Heart left ventricle (tissue), 16 donors: ENCODE data around the gene THADA. TPM values are rescaled to one million over a fixed set of nuclear protein-coding genes. Genes with fewer than 3 reads are reported as not detected.

ENCODE experiments used
- ATAC-seq, 4 donors: fragments of 200-7000 bp; cut with Tn5 transposase; one replicate each; pipeline ENCODE4 v1.9.1; 2020 to 2022; ENCODE audit warnings: moderate library complexity in 4 of 4, mild to moderate bottlenecking in 3 of 4, moderate number of reproducible peaks in 1 of 4
- DNase-seq, 5 donors: peaks; one replicate each; pipeline ENCODE4 v3.0.0-alpha.2; 2020
- H3K27ac ChIP-seq, 12 donors: fragments of 200-600 bp; sonication (generic) in 4 of 12; one replicate each; pipeline versions ENCODE4 v1.5.0 to v1.8.0; 2016 to 2022; ENCODE audit warnings: mild to moderate bottlenecking in 2 of 12
- H3K27me3 ChIP-seq, 9 donors: fragments of 200-600 bp; sonication (generic) in 2 of 9; one replicate each; pipeline versions ENCODE4 v1.5.1 to v1.8.0; 2016 to 2022; ENCODE audit warnings: mild to moderate bottlenecking in 3 of 9
- H3K36me3 ChIP-seq, 9 donors: fragments of 200-600 bp; sonication (generic) in 2 of 9; one replicate each; pipeline versions ENCODE4 v1.5.0 to v1.8.0; 2018 to 2022; ENCODE audit warnings: mild to moderate bottlenecking in 2 of 9
- H3K4me1 ChIP-seq, 12 donors: fragments of 200-600 bp; sonication (generic) in 4 of 12; one replicate each; pipeline versions ENCODE4 v1.5.0 to v1.8.0; 2016 to 2022; ENCODE audit warnings: mild to moderate bottlenecking in 3 of 12
- H3K4me3 ChIP-seq, 12 donors: fragments of 200-600 bp; sonication (generic) in 4 of 12; one replicate each; pipeline versions ENCODE4 v1.5.0 to v1.8.0; 2017 to 2022; ENCODE audit warnings: mild to moderate bottlenecking in 9 of 12, moderate library complexity in 4 of 12
- H3K9me3 ChIP-seq, 12 donors: fragments of 200-600 bp; sonication (generic) in 4 of 12; one replicate each; pipeline versions ENCODE4 v1.5.0 to v1.8.0; 2016 to 2022; ENCODE audit warnings: mild to moderate bottlenecking in 1 of 12
- POLR2A ChIP-seq, 2 donors: fragments of 450-650 bp; IDR thresholded peaks; one replicate each; pipeline ENCODE4 v1.6.1; 2017; ENCODE audit warnings: antibody characterized with exemption in 2 of 2, mild to moderate bottlenecking in 2 of 2, moderate library complexity in 2 of 2
- WGBS, 4 donors: extraction: QIAGEN DNeasy Blood & Tissue Kit in 2 of 4; methylation state at CpG; one replicate each; pipeline versions ENCODE4 v1.1.5 to v1.1.7; 2013 to 2018; 5-methylcytosine and 5-hydroxymethylcytosine counted together
- intact Hi-C, 10 donors: fragments of 100-400 bp; cut with DNase I; formaldehyde crosslinking; loops; one replicate each; pipeline versions ENCODE4 v1.11.1 to v1.14.2; 2022
- polyA plus RNA-seq, 2 donors: library from polyadenylated mRNA; stranded (reverse); fragments of 200-250 nt; gene quantifications; one replicate each; pipeline ENCODE4 v1.2.3, GENCODE V29; 2013
- total RNA-seq, 9 donors: library from RNA; depleted of rRNA in 2 of 9; stranded (reverse); fragments of >200 nt in 2 of 9; fragmentation: NEBNext Ultra II Directional in 3 of 9; extraction: Animal tissue kit (Norgen Biotek cat#: 25700) in 3 of 9; gene quantifications; one replicate each; pipeline versions ENCODE4 v1.1.0 to v1.2.4, GENCODE V29; 2016 to 2023
- TF ChIP-seq, protein P1 (sequence below), 12 donors: fragments of 200-600 bp; sonication (generic) in 4 of 12; IDR thresholded peaks; one replicate each; pipeline versions ENCODE4 v1.5.0 to v1.8.0; 2018 to 2022; ENCODE audit warnings: antibody characterized with exemption in 12 of 12, mild to moderate bottlenecking in 5 of 12
- donor health status: ischemic (EF 13 %, LVEDD 7.1; RV severe dilation, severe dysfunction).
- donor health status: healthy with polysubstance abuse.
- donor health status: DM: no; HTN: yes; CAD: no.
- donor health status: DM: no; HTN: no; CAD: no.
- donor health status: ischemic (EF 25% LVEDD 6.9; RV normal size, moderate dysfunction).
- donor health status: ischemic (EF 25% LVEDD 5.7; RV mildly dilated, moderate dysfunction).
- donor health status: healthy.
- donor health status: DM: yes; HTN: yes; CAD: no.
- donor health status: ischemic (EF 35%, LVEDD 5.7; RV mildly dilated, moderate dysfunction).
- donor health status: nonischemic (EF 11% LVEDD 7.7; RV severe dilation, severe dysfunction).
- donor health status: DM: yes; HTN: yes; CAD: no.
- donor health status: PGD.
- donor health status: ischemic (EF 29% LVEDD 5.4; RV normal size, mild dysfunction).
- donor health status: nonischemic (EF 23%, LVEDD 6.1; RV moderate dilation, normal function).

THADA gene
- total and polyA plus RNA-seq, 11 donors = 6.8 to 21.4 (median 13.0) TPM

DNA sequence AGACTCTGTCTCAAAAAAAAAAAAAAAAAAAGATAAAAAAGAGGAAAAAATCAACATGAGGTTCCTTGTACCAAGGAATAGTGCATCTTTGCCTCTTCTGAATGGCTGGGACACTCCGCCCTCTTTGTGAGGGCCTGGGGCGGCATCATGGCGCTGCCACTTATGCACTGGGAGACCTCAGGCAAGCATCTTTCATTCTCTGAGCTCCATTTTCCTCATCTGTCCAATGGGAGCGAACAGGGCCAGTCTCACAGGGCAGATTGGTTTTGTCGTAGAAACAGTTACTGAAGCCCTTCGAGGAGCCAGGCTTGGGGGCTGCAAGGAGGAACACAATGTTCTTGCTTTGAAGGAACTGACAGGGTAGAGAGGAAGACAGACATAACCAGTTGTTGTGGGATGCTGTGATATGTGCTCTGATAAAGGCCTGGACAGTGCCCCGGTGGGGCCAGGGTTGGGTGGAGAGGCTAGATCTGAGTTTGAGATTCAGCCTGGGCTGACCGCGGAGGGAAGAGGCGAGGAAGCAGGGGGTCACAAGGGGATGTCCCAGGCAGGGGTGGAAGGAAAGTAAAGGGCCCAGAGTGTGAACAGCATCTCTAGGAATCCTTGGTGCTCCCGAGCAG is 383.5 kb downstream of the THADA start:
- ATAC-seq (peak in 1 of 4 donors; percentile 12), DNase-seq (no peak)
- TF ChIP-seq, protein P1, sequence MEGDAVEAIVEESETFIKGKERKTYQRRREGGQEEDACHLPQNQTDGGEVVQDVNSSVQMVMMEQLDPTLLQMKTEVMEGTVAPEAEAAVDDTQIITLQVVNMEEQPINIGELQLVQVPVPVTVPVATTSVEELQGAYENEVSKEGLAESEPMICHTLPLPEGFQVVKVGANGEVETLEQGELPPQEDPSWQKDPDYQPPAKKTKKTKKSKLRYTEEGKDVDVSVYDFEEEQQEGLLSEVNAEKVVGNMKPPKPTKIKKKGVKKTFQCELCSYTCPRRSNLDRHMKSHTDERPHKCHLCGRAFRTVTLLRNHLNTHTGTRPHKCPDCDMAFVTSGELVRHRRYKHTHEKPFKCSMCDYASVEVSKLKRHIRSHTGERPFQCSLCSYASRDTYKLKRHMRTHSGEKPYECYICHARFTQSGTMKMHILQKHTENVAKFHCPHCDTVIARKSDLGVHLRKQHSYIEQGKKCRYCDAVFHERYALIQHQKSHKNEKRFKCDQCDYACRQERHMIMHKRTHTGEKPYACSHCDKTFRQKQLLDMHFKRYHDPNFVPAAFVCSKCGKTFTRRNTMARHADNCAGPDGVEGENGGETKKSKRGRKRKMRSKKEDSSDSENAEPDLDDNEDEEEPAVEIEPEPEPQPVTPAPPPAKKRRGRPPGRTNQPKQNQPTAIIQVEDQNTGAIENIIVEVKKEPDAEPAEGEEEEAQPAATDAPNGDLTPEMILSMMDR (IDR thresholded peaks at IDR 0.05) = no peak
- no peak for TF ChIP-seq POLR2A (IDR thresholded peaks at IDR 0.05)
- WGBS, 4 donors = 91 to 94% (median 93%) methylated on average over 11 of the region's 11 CpGs
- peak overlapping the region in 1 of 12 donors; percentile 76 for H3K27ac ChIP-seq
- H3K27me3 ChIP-seq = no peaks in the 10 kb centered on the region
- H3K4me1 ChIP-seq = peaks cover 0 to 39% (median 13%) of the 10 kb centered on the region in 12 donors
- no peaks in the 10 kb centered on the region for H3K9me3 ChIP-seq
- H3K36me3 ChIP-seq = no peaks in the 10 kb centered on the region
- intact Hi-C loops = loop anchor here in 3 of 10 donors (10.0 kb wide), 2 partner anchors 48 to 58 kb away; no protein-coding TSS in a partner anchor
- no peak overlapping the region for H3K4me3 ChIP-seq

DNA sequence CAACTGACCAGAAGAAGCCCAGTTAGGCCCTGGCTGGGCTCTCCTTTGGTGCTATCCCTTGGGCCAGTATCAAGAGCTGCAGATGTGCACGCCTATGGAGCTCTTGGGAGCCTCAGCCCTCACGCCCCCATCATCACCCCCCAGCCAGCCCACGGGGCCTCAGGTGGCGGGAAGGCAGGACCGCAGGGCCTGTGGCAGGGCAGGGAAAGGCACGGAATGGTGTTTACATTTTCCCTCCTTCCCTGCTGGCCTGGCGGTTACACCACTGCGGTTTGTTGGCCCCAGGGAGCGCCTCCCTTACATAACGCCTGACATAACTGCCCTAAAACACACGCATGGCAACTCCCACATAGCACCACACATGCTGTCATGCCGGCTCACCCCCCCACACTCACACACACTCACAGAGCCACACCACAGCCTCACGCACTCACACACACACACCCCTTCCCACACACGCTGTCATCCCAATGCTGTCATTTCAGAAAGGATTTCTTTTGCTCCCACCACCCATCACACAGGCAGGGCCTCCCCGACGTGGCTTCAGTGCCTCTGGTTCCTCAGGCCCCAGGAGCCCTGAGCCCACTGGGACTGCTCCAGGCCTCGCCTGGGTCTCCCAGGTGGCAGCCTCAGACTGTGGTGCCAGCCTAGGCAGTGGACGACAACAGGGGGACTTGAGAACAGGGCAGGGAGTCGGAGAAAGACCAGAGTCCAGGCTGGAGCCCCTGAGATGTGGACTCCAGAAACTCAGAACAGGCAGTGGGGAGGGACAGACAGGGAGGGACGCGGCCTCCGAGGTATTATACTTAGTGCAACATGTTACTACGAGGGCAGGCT is 385.2 kb downstream of the THADA start:
- Histone ChIP-seq H3K4me1 (peaks cover 0 to 34% (median 5%) of the 10 kb centered on the region in 12 donors), H3K36me3 (no peaks in the 10 kb centered on the region), H3K4me3 (no peak overlapping the region), H3K27me3 (no peaks in the 10 kb centered on the region), H3K9me3 (no peaks in the 10 kb centered on the region), H3K27ac (peak overlapping the region in 7 of 12 donors; percentile 16 to 65 (median 55))
- ATAC-seq (peak in 3 of 4 donors; percentile 57 to 76 (median 67)), DNase-seq (peak; percentile 43 to 67 (median 61))
- intact Hi-C loops = loop anchor here in 3 of 10 donors (10.0 kb wide), 2 partner anchors 46 to 56 kb away; no protein-coding TSS in a partner anchor
- TF ChIP-seq, protein P1 (IDR thresholded peaks at IDR 0.05) = no peak
- no peak for TF ChIP-seq POLR2A (IDR thresholded peaks at IDR 0.05)
- 74 to 85% (median 76%) methylated on average over 18 to 23 of the region's 23 CpGs for WGBS, 4 donors

DNA sequence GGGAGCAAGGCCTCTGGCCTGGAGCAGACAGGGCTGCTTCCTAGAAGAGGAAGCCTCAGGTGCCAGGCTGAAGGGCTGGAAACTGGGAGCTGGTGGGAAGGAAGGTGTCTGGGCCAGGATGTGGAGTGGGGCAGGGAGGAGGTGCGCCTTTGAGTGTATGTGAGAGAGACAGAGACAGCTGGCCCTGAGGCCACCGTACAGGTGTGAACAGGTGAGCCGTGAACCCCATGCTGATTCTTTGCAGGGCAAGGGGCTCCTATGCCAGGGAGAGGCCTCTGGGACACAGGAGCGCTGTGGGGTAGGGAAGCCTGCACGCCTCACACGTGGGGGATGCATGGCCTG is 385.7 kb downstream of the THADA start:
- Histone ChIP-seq H3K4me1 (peaks cover 0 to 34% (median under 1%) of the 10 kb centered on the region in 12 donors), H3K27ac (peak overlapping the region in 4 of 12 donors; percentile 16 to 54 (median 34)), H3K9me3 (no peaks in the 10 kb centered on the region), H3K36me3 (no peaks in the 10 kb centered on the region), H3K27me3 (no peaks in the 10 kb centered on the region), H3K4me3 (no peak overlapping the region)
- ATAC-seq (peak in 2 of 4 donors; percentile 4 to 6), DNase-seq (no peak)
- WGBS, 4 donors = 82 to 97% (median 87%) methylated on average over 3 to 6 of the region's 6 CpGs
- TF ChIP-seq POLR2A (IDR thresholded peaks at IDR 0.05) = no peak
- TF ChIP-seq, protein P1 (IDR thresholded peaks at IDR 0.05) = no peak
- intact Hi-C loops = loop anchor here in 3 of 10 donors (10.0 kb wide), 2 partner anchors 45 to 55 kb away; no protein-coding TSS in a partner anchor

DNA sequence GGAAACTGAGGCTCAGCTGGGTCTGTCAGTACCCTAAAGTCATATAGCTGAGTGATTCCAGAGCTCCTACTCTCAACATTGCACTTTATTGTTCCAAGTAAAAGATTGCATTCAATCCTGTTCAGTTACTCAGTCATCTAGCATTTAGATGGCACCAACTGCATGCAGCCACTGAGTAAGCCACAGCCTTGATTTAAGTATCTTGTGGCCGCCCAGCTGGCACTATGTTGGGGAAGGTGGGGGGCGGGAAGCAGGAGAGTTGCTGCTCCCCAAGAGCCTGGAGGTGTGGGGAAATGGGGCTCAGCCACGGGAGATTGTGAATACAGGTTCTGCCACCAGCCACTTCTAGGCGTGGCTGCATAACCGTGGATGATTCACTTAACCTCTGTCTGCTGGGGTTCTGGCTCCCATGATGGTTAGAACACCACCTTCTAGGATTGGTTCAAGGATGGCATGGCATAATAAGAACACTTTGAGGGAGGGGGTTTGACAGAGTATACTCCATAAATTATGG is 386.6 kb downstream of the THADA start:
- Histone ChIP-seq H3K9me3 (no peaks in the 10 kb centered on the region), H3K27me3 (no peaks in the 10 kb centered on the region), H3K4me3 (no peak overlapping the region), H3K36me3 (no peaks in the 10 kb centered on the region), H3K27ac (no peak overlapping the region), H3K4me1 (peaks cover 0 to 34% (median 0%) of the 10 kb centered on the region in 12 donors)
- DNase-seq (no peak), ATAC-seq (no peak)
- 91 to 98% (median 96%) methylated on average over 4 to 5 of the region's 5 CpGs for WGBS, 4 donors
- TF ChIP-seq POLR2A (IDR thresholded peaks at IDR 0.05) = no peak
- TF ChIP-seq, protein P1 (IDR thresholded peaks at IDR 0.05) = no peak
- intact Hi-C loops = loop anchor here in 1 of 10 donors (5.0 kb wide), 1 partner anchor 57 kb away; no protein-coding TSS in a partner anchor
